ENCODE measurements around the gene NCKAP5. TPM values are rescaled to one million over a fixed set of nuclear protein-coding genes. Genes with fewer than 3 reads are reported as not detected.
"Not testable (repeated sequence)": the region's sequence is repeated elsewhere in the genome, so short reads cannot be mapped to it uniquely, and the experiment has no call there.

Gene NCKAP5
- total and polyA plus RNA-seq, 2 experiments from 2014 or later: 2.2 to 5.5 TPM

- TF ChIP-seq EZH2 (IDR thresholded peaks at IDR 0.05; ENCODE audit: borderline replicate concordance) (no peak), EZH2phosphoT487 (IDR thresholded peaks at IDR 0.05; ENCODE audit: low read depth, severe bottlenecking, unreplicated experiment) (no peak), CTCF (IDR thresholded peaks at IDR 0.05; ENCODE audit: poor library complexity) (no peak)
- Histone ChIP-seq H3K4me3 (no peak overlapping the region), H3K4me2 (no peak overlapping the region), H3K4me1 (ENCODE audit: insufficient read depth) (no peaks in the 10 kb centered on the region), H3K79me2 (no peaks in the 10 kb centered on the region), H3K36me3 (replicated peaks; ENCODE audit: insufficient read depth, low read depth) (no peaks in the 10 kb centered on the region), H3K27ac (no peak overlapping the region), H3K27me3 (no peaks in the 10 kb centered on the region), H2AFZ (no peak overlapping the region), H3K9me2 (replicated peaks; ENCODE audit: insufficient read depth) (no peaks in the 10 kb centered on the region), H4K20me1 (ENCODE audit: insufficient read depth, poor library complexity, severe bottlenecking) (no peaks in the 10 kb centered on the region), H3K9me3 (ENCODE audit: low read depth) (no peaks in the 10 kb centered on the region)
- 88% methylated on average over 3 of the region's 3 CpGs for WGBS (ENCODE audit: low lambda C conversion rate, missing lambda C conversion rate)
- DNase-seq (ENCODE audit: low spot score): no peak
Measured at GRCh38 chr2:133476931-133477615, 91.2 kb downstream of the NCKAP5 start.

GRCh38 chr2:133476286-133476685 lies 92.0 kb downstream of the NCKAP5 start:
- Histone ChIP-seq H3K27ac (no peak overlapping the region), H2AFZ (no peak overlapping the region), H3K36me3 (replicated peaks; ENCODE audit: insufficient read depth, low read depth) (no peaks in the 10 kb centered on the region), H3K4me3 (no peak overlapping the region), H3K79me2 (no peaks in the 10 kb centered on the region), H3K4me1 (ENCODE audit: insufficient read depth) (no peaks in the 10 kb centered on the region), H3K9me3 (ENCODE audit: low read depth) (no peaks in the 10 kb centered on the region), H3K9me2 (replicated peaks; ENCODE audit: insufficient read depth) (no peaks in the 10 kb centered on the region), H3K4me2 (no peak overlapping the region), H3K27me3 (no peaks in the 10 kb centered on the region), H4K20me1 (ENCODE audit: insufficient read depth, poor library complexity, severe bottlenecking) (no peaks in the 10 kb centered on the region)
- no peak for DNase-seq (ENCODE audit: low spot score)
- WGBS (ENCODE audit: low lambda C conversion rate, missing lambda C conversion rate): 60% methylated on average over 4 of the region's 4 CpGs
- no peak for TF ChIP-seq CTCF (IDR thresholded peaks at IDR 0.05; ENCODE audit: poor library complexity)
- TF ChIP-seq EZH2phosphoT487 (IDR thresholded peaks at IDR 0.05; ENCODE audit: low read depth, severe bottlenecking, unreplicated experiment): no peak
- TF ChIP-seq EZH2 (IDR thresholded peaks at IDR 0.05; ENCODE audit: borderline replicate concordance): no peak

- no peaks in the 10 kb centered on the region for H3K27me3 ChIP-seq
- H3K9me3 ChIP-seq (ENCODE audit: low read depth): no peaks in the 10 kb centered on the region
Measured at GRCh38 chr2:133475610-133476009, 92.7 kb downstream of the NCKAP5 start.

GRCh38 chr2:133470446-133470845 lies 97.8 kb downstream of the NCKAP5 start:
- H3K27me3 ChIP-seq; H4K20me1 ChIP-seq (ENCODE audit: insufficient read depth, poor library complexity, severe bottlenecking); H3K4me1 ChIP-seq (ENCODE audit: insufficient read depth); H3K79me2 ChIP-seq; DNase-seq (ENCODE audit: low spot score); H3K27ac ChIP-seq; H2AFZ ChIP-seq; H3K9me3 ChIP-seq (ENCODE audit: low read depth); H3K4me3 ChIP-seq; H3K4me2 ChIP-seq; H3K9me2 ChIP-seq (replicated peaks; ENCODE audit: insufficient read depth); H3K36me3 ChIP-seq (replicated peaks; ENCODE audit: insufficient read depth, low read depth): not testable (repeated sequence)
- WGBS (ENCODE audit: low lambda C conversion rate, missing lambda C conversion rate): 74% methylated on average over 13 of the region's 13 CpGs

More at GRCh38 chr2:133475610-133476009, 92.7 kb downstream of the NCKAP5 start:
- Histone ChIP-seq H3K36me3 (replicated peaks; ENCODE audit: insufficient read depth, low read depth) (no peaks in the 10 kb centered on the region), H3K4me3 (no peak overlapping the region), H3K27ac (no peak overlapping the region), H3K4me1 (ENCODE audit: insufficient read depth) (no peaks in the 10 kb centered on the region), H3K4me2 (no peak overlapping the region), H4K20me1 (ENCODE audit: insufficient read depth, poor library complexity, severe bottlenecking) (no peaks in the 10 kb centered on the region), H3K79me2 (no peaks in the 10 kb centered on the region), H2AFZ (no peak overlapping the region), H3K9me2 (replicated peaks; ENCODE audit: insufficient read depth) (no peaks in the 10 kb centered on the region)
- TF ChIP-seq EZH2 (IDR thresholded peaks at IDR 0.05; ENCODE audit: borderline replicate concordance) (no peak), CTCF (IDR thresholded peaks at IDR 0.05; ENCODE audit: poor library complexity) (no peak)
- DNase-seq (ENCODE audit: low spot score): no peak
